HG03159 (cell line): ENCODE results near the gene AGK.

Source experiments
- ATAC-seq: cut with Tn5 transposase; IDR thresholded peaks from one replicate; pipeline ENCODE4 v1.9.1; 2021; ENCODE audit warnings: mild to moderate bottlenecking, moderate library complexity; ENCODE audit not compliant: unreplicated experiment

Gene AGK

GRCh38 chr7:141584935-141585334 lies 33.7 kb downstream of the AGK start:
- ATAC-seq = no peak

DNA sequence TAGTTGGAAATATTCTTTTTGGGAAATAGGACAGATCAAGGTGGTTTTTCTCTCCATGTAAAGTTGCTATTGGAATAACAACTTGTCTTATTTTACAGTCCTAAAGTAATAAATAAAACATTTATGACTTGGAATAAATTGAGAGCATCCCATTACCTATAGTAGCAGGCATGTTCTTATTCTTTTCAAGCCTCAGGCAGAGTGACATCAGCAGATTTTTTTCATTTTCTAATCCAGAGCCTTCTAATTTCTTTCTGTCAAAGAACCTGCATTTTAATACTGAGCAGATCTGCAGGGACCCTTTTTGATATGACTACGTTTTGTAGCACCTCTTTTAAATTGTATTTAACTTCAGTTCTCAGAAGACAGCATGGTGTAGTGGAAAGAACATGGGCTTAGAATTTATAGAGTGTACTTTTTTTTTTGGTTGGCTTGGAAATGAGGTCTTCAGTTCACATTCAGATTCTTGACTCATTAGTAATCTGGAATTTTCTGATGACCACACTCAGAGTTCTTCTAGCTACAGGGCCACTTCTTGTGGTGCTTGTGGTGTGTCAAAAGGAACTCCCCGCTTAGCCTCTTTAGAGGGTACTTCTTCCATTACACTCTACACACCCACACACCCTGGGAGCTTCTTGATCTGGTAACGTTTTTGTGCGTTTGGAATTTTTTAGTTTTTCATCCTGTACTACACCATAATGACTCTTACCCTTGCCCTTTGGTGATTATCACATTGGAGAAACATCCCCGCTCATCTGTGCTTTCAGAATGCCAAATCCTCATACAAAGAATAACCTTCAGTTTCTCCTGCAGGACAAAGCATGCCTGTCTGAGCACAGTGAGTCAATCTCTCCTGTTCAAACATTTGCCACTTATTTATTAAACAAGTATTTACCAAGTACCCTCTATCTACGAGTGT lies 34.6 kb downstream of the AGK start:
- peak; percentile 73 for ATAC-seq

DNA sequence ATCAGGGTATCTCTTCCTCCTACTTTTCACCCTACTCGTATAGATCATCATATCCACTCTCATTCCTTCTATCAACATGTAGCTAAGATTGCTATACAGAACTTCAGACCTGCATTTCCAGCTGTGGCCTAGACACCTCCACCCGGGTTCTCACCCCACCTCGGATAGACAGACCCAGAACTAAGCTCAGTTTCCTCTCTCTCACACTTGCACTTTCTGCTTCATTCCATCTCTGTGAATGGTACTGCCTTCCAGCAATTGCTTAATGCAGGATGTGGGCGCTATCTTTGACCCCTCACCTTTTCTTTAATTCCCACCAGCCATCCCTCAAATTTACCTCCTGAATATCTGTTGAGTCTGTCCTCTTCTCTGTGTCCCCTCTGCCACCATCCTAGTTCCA lies 35.7 kb downstream of the AGK start:
- no peak for ATAC-seq

DNA sequence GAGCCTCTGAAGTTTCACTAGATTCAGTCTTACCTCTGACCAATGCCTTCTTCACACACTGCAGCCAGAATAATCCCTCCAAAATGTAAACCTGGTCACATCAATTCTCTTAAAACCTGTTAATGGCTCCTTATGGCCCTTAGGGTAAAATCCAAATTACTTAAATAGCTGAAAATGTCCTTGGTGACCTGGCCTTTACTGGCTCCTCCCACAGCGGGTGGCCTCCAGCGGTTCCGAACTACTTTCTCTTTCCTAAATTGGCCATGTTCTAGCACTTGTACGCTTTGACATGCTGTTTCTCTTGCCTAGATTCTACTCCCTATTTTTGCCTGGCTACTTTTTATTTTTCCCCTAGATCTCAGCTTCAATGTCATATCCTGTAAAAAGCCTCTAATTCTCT lies 36.1 kb downstream of the AGK start:
- ATAC-seq = no peak

- ATAC-seq = no peak
Measured at GRCh38 chr7:141588912-141589311, 37.7 kb downstream of the AGK start.

- ATAC-seq = no peak
Measured at GRCh38 chr7:141590071-141590470, 38.9 kb downstream of the AGK start.

DNA sequence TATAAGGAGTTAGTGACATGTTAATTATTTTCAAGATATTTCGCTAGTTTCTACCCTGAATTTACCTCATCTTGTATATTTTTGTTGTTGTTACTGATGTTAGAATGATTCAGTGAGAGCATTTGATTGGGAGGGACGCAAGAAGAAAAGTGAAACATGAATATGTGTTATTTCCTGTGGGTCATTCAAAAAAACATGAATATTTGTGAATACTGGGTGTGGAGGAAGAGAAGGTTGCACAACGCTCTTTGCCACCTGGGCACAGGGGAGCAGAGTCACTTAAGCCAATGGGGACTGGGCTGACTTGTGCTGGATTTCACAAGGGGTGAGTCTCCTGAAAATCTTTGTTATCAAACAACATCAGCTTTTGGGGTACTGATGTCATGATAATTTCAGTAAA lies 39.5 kb downstream of the AGK start:
- no peak for ATAC-seq

DNA sequence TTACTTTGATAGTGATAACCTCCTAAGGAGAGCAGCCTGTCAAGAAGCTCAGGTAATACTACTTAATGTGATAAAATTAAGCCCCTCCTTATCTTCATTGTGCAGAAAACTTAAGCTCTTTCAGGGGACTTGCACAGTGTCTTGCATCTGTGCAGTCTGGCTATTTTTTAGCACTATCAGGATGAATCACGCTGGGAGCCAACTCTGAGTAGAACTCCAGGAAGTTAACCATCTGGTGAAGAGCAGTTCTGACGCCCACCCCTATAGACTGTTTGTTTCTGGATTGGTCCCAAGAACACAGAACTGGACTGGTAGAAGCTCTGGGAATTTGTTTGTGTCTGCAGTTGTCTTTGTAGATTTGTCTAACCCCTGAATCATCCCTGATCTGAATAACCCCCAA lies 41.9 kb downstream of the AGK start:
- no peak for ATAC-seq

DNA sequence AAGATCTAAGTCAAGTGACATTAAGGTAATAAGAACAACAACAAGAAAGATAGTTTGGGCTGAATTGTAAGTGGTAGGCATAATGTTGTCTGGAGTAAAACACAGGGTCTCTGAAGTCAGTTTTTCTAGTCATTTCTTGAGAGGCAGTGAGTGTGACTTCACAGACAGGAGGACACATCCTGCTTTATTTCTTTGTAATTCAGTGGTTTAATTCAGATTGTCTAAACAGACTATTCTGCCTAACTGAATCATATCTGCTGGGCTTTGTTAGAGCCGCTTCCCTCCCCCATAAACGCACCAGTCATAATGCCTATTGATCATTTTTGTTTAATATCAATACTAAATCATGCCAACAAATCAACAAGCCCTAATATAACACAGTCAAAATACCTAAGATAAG lies 46.8 kb downstream of the AGK start:
- no peak for ATAC-seq

DNA sequence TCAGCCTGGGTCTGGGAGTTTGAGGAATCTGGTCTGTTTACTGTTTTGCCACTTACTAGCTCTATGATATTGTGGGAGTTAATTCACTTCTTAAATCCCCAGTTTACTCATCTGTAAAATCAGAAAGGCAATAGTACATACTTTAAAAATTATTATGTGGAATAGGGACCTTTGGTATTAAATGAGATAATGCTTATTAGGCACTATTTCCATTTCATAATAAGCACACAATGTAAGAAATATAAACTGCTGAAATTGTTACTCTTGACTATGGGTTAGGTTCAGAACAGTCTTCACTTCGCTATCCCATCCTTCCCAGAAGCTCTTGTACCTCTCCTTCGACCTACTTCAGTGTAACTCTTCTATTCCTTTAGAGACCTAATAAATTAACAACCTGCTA lies 47.2 kb downstream of the AGK start:
- no peak for ATAC-seq

DNA sequence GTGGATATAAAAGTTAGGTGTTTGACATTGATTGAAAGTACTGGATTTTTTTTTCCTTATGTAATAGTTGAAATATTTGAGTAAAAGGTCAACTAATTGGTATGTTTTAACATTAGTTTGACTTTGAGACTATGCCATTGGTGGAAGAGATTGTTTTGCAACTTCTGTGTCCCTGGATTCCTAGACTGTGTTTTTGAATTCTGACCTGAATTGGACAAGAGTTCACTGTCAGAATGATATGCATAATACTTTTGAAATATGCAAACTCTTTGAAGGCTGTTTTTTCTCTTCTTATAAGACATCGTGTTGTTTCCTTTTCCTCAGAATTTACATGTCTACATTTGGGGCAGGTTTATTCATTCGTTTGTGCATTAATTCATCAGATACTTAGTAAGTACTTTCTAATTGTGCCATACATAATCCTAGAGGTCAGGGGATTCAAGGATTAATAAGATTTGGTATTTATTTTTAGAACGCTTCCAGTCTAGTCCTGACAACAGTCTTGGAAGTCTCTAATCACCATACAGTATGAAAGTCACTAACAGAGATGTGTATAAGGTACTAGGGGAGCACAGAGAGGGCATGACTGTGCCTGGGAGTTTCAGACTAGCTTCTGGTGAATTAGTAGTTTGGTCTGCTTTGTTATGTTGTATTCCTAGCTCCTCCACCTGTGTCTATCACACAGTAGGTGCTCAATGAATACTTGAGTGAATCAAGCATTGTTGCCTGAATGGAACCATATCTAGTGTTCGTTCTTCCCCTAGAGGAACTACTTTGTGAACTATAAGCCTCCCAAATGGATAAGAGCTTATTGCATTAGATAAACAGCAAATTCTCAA lies 49.2 kb downstream of the AGK start:
- no peak for ATAC-seq

GRCh38 chr7:141609576-141609975 lies 58.4 kb downstream of the AGK start:
- no peak for ATAC-seq

DNA sequence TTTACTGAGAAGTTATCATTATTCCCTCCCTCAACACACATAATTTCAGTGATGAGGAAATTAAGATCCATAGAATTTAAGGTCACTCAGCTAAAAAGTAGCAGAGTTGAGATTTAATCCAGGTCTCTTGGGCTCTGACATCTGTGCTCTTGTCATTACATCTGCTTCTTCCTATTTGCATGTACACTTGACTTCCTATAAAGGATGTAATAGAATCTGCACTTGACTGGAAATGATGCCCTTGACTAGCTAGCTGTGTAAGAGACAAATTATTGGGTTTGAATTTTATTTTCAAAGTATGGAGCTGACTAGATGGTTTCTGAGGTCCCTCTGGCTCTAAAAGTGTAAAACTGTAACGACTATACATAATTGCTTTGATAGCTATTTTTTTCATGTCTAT lies 59.5 kb downstream of the AGK start:
- ATAC-seq = no peak

GRCh38 chr7:141612861-141613260 lies 61.7 kb downstream of the AGK start:
- no peak for ATAC-seq

DNA sequence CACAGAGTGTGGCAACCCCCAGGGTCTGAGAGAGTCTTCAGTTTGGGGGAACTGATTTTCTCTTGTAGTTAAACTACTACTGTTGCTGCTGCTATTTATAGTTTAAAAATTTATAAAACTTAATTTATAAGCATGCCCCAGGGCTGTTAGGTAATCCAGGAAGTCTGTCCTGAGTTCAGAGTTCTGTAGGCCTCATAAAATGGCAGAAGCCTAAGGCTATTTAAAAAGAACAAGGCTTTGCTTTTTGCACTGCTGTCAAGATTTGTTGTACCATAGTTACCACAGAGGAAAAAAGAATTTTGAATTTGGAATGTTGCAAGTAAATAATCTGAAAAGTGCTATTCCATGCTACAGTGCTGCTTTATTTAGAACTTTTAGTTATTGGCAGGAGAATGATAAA lies 66.1 kb downstream of the AGK start:
- ATAC-seq = no peak

DNA sequence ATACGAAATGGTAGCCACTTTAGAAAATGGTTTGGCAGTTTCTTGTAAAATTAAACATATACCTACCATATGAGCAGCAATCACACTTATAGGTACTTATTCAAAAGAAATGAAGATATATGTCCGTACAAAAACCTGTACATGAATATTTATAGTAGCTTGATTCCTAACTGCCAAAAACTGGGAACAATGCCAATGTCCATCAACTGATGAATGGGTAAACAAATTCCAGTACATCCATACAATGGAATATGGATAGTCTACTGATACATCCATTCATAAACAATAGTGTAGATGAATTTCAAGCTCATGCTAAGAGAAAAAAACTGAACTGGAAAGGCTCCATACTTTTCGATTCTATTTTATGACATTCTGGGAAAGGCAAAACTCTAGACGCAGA lies 68.5 kb downstream of the AGK start:
- no peak for ATAC-seq

DNA sequence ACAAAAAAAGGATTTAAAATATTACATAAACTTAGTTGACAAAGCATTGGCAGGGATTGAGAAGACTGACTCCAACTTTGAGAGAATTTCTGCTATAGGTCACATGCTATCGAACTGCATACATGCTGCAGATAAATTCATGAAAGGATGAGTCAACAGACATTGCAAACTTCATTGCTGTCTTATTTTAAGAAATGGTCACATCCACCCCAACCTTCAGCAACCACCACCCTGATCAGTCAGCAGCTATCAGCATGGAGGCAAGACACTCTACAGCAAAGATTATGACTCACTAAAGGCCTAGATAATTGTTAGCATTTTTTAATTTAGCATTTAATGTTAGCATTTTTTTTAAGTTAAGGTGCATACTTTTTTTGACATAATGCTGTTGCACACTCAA lies 73.6 kb downstream of the AGK start:
- ATAC-seq = no peak

GRCh38 chr7:141630621-141631020 lies 79.4 kb downstream of the AGK start:
- no peak for ATAC-seq

GRCh38 chr7:141631525-141631924 lies 80.3 kb downstream of the AGK start:
- no peak for ATAC-seq

DNA sequence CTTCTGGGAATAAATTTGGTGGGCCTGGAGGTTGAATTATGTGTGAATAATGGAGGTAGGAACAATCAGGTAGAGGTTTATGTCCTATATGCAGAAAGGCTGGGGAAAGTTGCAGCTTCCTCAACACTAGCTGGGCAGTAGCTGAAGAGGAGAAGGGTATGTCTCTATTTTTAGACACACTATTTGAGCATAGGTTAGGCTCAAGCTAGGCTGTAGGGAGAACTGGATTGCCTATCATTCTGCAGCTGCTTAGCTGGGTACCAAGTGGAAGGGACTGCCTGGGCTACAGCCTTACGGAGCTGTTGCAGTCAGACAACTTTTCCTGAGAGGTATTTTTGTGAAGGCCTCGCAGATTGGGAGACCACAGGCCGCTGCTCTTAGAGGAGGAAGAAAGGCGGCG lies 82.9 kb downstream of the AGK start:
- no peak for ATAC-seq

GRCh38 chr7:141636053-141636452 lies 84.8 kb downstream of the AGK start:
- no peak for ATAC-seq

DNA sequence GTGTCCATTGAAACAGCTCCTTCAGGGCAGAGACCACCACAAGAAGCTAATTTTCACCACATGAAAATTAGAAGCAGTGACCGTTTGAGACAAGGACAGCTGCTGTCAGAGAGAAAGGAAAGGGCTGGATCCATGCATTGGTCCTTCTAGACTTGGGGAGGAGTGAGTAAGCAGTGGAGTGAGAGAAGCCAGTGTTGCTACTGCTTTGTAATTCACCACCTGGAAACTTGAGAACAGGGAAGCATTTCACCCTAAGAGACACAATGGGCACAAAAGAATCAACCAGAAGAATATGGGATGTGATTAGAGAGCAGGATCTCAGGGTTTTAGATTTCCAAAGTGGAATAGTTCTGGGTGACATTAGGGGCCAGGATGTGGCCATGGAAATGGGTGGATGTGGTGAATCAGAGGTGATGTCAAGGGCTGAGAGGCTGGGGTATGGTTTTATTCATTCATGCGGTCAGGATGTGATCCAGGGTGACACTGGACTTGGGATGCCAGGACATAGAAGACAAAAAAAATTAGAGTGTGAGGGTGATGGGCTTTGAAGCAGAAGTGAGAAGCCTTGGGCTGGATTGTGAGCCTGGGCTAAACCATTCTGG lies 89.1 kb downstream of the AGK start:
- ATAC-seq = no peak
